ENCODE results near the gene FAM184A. TPM values are rescaled to one million over a fixed set of nuclear protein-coding genes. Genes with fewer than 3 reads are reported as not detected.

Gene FAM184A
- total and polyA plus RNA-seq, 2 donors (not counting 3 experiments of a cell fraction or from before 2014, with no cell fraction given), result 0.04 to 0.84 TPM

- POLR2A ChIA-PET, result no interaction called here
- Histone ChIP-seq H3K9ac (replicated peaks; ENCODE audit: extremely low read depth, insufficient read depth, low read length) (no peak overlapping the region), H3K9me3 (replicated peaks; ENCODE audit: control insufficient read depth, insufficient read depth, low read length) (no peaks in the 10 kb centered on the region), H3K4me2 (ENCODE audit: insufficient read depth, low read length) (no peak overlapping the region), H4K20me1 (replicated peaks; ENCODE audit: control insufficient read depth, extremely low read depth, insufficient read depth, low read length) (no peaks in the 10 kb centered on the region), H3K27ac (ENCODE audit: insufficient read depth, low read depth, low read length) (no peak overlapping the region), H3K4me1 (ENCODE audit: control insufficient read depth, extremely low read depth, insufficient read depth, low read length) (peaks cover 6% of the 10 kb centered on the region), H3K27me3 (ENCODE audit: control insufficient read depth in 2 of 2, insufficient read depth in 2 of 2, low read length in 2 of 2) (no peaks in the 10 kb centered on the region), H3K9me1 (replicated peaks; ENCODE audit: control insufficient read depth, extremely low read depth, insufficient read depth, low read length) (no peaks in the 10 kb centered on the region), H3K36me3 (ENCODE audit: control insufficient read depth in 2 of 2, extremely low read depth in 1 of 2, insufficient read depth in 2 of 2, low read length in 2 of 2) (no peaks in the 10 kb centered on the region), H3K4me3 (replicated peaks in 1 of 3; ENCODE audit: insufficient read depth in 1 of 3, low read depth in 1 of 3, low read length in 3 of 3) (no peak overlapping the region), H2AFZ (ENCODE audit: low read depth, low read length) (no peak overlapping the region), H3K79me2 (ENCODE audit: control insufficient read depth, insufficient read depth, low read length) (no peaks in the 10 kb centered on the region)
- CTCF ChIA-PET, result no interaction called here
- intact Hi-C loops (cut with micrococcal nuclease) (no loop called here), dilution Hi-C loops (cut with MboI; ENCODE audit: extremely low pct_ligation_motif_present, low sequenced_read_pairs) (no loop called here)
- peak; percentile 3 for DNase-seq (ENCODE audit: low read depth, low spot score)
- no TSS peak for BruUV-seq (replicated peaks)
- peak; percentile 67 for FAIRE-seq
- TF ChIP-seq EZH2 (IDR thresholded peaks at IDR 0.05; ENCODE audit: borderline replicate concordance, low read depth, low read length, severe bottlenecking), result no peak
- TF ChIP-seq MAX (IDR thresholded peaks at IDR 0.05; ENCODE audit: insufficient read depth, insufficient read length), result no peak
- no peak for TF ChIP-seq CTCF (IDR thresholded peaks at IDR 0.05; ENCODE audit: extremely low read depth in 1 of 2, insufficient read depth in 1 of 2, low read depth in 1 of 2, low read length in 2 of 2)
- TF ChIP-seq MYC (IDR thresholded peaks at IDR 0.05; ENCODE audit: low read depth, low read length), result no peak
- TF ChIP-seq GATA2 (IDR thresholded peaks at IDR 0.05; ENCODE audit: insufficient read depth, insufficient read length, low read depth, low read length), result no peak
- TF ChIP-seq JUN (IDR thresholded peaks at IDR 0.05; ENCODE audit: borderline replicate concordance, insufficient read depth, insufficient read length, low read depth), result no peak
- no peak for TF ChIP-seq FOS (IDR thresholded peaks at IDR 0.05; ENCODE audit: borderline replicate concordance, insufficient read depth, low read length)
- no peak for TF ChIP-seq POLR2AphosphoS5 (IDR thresholded peaks at IDR 0.05; ENCODE audit: insufficient read depth, low read depth, low read length)
- TF ChIP-seq POLR2A (IDR thresholded peaks at IDR 0.05; ENCODE audit: low read depth, low read length), result no peak
Observed at GRCh38 chr6:119027465-119027864, 51.0 kb downstream of the FAM184A start.

Data from endothelial cell of umbilical vein (primary cell).